ENCODE data around the gene NPM3. TPM values are rescaled to one million over a fixed set of nuclear protein-coding genes. Genes with fewer than 3 reads are reported as not detected.
A peak's percentile ranks its signal among the peaks of the same experiment; 100 is the strongest.
"Not testable (repeated sequence)": the region's sequence is repeated elsewhere in the genome, so short reads cannot be mapped to it uniquely, and the experiment has no call there.

The NPM3 gene
- total and polyA plus RNA-seq, 2 donors = 30.6 to 36.8 TPM

- Histone ChIP-seq H3K27ac (ENCODE audit: low read depth) (peak within 1 kb of the TSS; percentile 95), H3K4me1 (ENCODE audit: insufficient read depth) (no peaks in the 10 kb centered on the region), H3K36me3 (ENCODE audit: insufficient read depth) (no peaks in the 10 kb centered on the region), H3K4me3 (ENCODE audit: low read depth, low read length) (peak within 1 kb of the TSS; percentile 97)
- peak; percentile 98 for DNase-seq (ENCODE audit: extremely low spot score)
- under 1% methylated on average over 47 of the region's 47 CpGs for WGBS
Observed at GRCh38 chr10:101818119-101818871, 35.0 kb upstream of the NPM3 start, which contains the start of gene OGA. Gene OGA, minus strand, starts transcription at chr10:101818444. Its CDS starts 422 bp downstream, at chr10:101818022.

- peak overlapping the region; percentile 97 for H3K4me3 ChIP-seq (ENCODE audit: low read depth, low read length)
- H3K36me3 ChIP-seq (ENCODE audit: insufficient read depth) = no peaks in the 10 kb centered on the region
- WGBS = under 1% methylated on average over 44 of the region's 44 CpGs
- H3K4me1 ChIP-seq (ENCODE audit: insufficient read depth) = no peaks in the 10 kb centered on the region
- H3K27ac ChIP-seq (ENCODE audit: low read depth) = peak overlapping the region; percentile 95
- no peak for DNase-seq (ENCODE audit: extremely low spot score)
Observed at GRCh38 chr10:101817337-101818118, 34.3 kb upstream of the NPM3 start.

- Histone ChIP-seq H3K36me3 (ENCODE audit: insufficient read depth) (no peaks in the 10 kb centered on the region), H3K4me1 (ENCODE audit: insufficient read depth) (no peaks in the 10 kb centered on the region), H3K27ac (ENCODE audit: low read depth) (no peak overlapping the region), H3K4me3 (ENCODE audit: low read depth, low read length) (peak overlapping the region; percentile 97)
- WGBS = under 1% methylated on average over 14 of the region's 14 CpGs
- DNase-seq (ENCODE audit: extremely low spot score) = no peak
Observed at GRCh38 chr10:101816913-101817336, 33.7 kb upstream of the NPM3 start.

GRCh38 chr10:101816376-101816775 lies 33.1 kb upstream of the NPM3 start:
- DNase-seq (ENCODE audit: extremely low spot score) = no peak
- 1% methylated on average over 5 of the region's 5 CpGs for WGBS

GRCh38 chr10:101814466-101815071 lies 31.3 kb upstream of the NPM3 start:
- Histone ChIP-seq H3K4me3 (ENCODE audit: low read depth, low read length) (peak overlapping the region; percentile 29), H3K27ac (ENCODE audit: low read depth) (no peak overlapping the region), H3K4me1 (ENCODE audit: insufficient read depth) (no peaks in the 10 kb centered on the region), H3K36me3 (ENCODE audit: insufficient read depth) (no peaks in the 10 kb centered on the region)
- WGBS = 72% methylated on average over 8 of the region's 8 CpGs
- no peak for DNase-seq (ENCODE audit: extremely low spot score)

More at GRCh38 chr10:101816376-101816775, 33.1 kb upstream of the NPM3 start:
- no peaks in the 10 kb centered on the region for H3K4me1 ChIP-seq (ENCODE audit: insufficient read depth)
- H3K4me3 ChIP-seq (ENCODE audit: low read depth, low read length) = peak overlapping the region; percentile 97
- no peak overlapping the region for H3K27ac ChIP-seq (ENCODE audit: low read depth)
- no peaks in the 10 kb centered on the region for H3K36me3 ChIP-seq (ENCODE audit: insufficient read depth)

GRCh38 chr10:101812606-101813005 lies 29.4 kb upstream of the NPM3 start:
- Histone ChIP-seq H3K4me1 (ENCODE audit: insufficient read depth) (no peaks in the 10 kb centered on the region), H3K4me3 (ENCODE audit: low read depth, low read length) (no peak overlapping the region), H3K36me3 (ENCODE audit: insufficient read depth) (no peaks in the 10 kb centered on the region), H3K27ac (ENCODE audit: low read depth) (no peak overlapping the region)
- DNase-seq (ENCODE audit: extremely low spot score) = no peak
- WGBS = 74% methylated on average over 4 of the region's 4 CpGs

- H3K36me3 ChIP-seq (ENCODE audit: insufficient read depth) = peaks cover 2% of the 10 kb centered on the region
Observed at GRCh38 chr10:101807158-101807557, 23.9 kb upstream of the NPM3 start.

GRCh38 chr10:101803511-101803910 lies 20.3 kb upstream of the NPM3 start:
- Histone ChIP-seq H3K27ac (ENCODE audit: low read depth) (no peak overlapping the region), H3K4me3 (ENCODE audit: low read depth, low read length) (no peak overlapping the region), H3K4me1 (ENCODE audit: insufficient read depth) (no peaks in the 10 kb centered on the region), H3K36me3 (ENCODE audit: insufficient read depth) (peaks cover 7% of the 10 kb centered on the region)
- no peak for DNase-seq (ENCODE audit: extremely low spot score)
- WGBS = 59% methylated on average over 4 of the region's 4 CpGs

More at GRCh38 chr10:101807158-101807557, 23.9 kb upstream of the NPM3 start:
- Histone ChIP-seq H3K4me1 (ENCODE audit: insufficient read depth) (no peaks in the 10 kb centered on the region), H3K27ac (ENCODE audit: low read depth) (no peak overlapping the region), H3K4me3 (ENCODE audit: low read depth, low read length) (no peak overlapping the region)
- no peak for DNase-seq (ENCODE audit: extremely low spot score)
- WGBS = 84% methylated on average over 1 of the region's 1 CpG

- Histone ChIP-seq H3K4me1 (ENCODE audit: insufficient read depth) (no peaks in the 10 kb centered on the region), H3K27ac (ENCODE audit: low read depth) (no peak overlapping the region), H3K4me3 (ENCODE audit: low read depth, low read length) (no peak overlapping the region), H3K36me3 (ENCODE audit: insufficient read depth) (peaks cover 14% of the 10 kb centered on the region)
- 69% methylated on average over 4 of the region's 4 CpGs for WGBS
- DNase-seq (ENCODE audit: extremely low spot score) = no peak
Observed at GRCh38 chr10:101797403-101798059, 14.3 kb upstream of the NPM3 start.

- Histone ChIP-seq H3K4me1 (ENCODE audit: insufficient read depth) (no peaks in the 10 kb centered on the region), H3K27ac (ENCODE audit: low read depth) (no peak overlapping the region), H3K4me3 (ENCODE audit: low read depth, low read length) (no peak overlapping the region), H3K36me3 (ENCODE audit: insufficient read depth) (peaks cover 15% of the 10 kb centered on the region)
- DNase-seq (ENCODE audit: extremely low spot score) = no peak
- 98% methylated on average over 12 of the region's 12 CpGs for WGBS
Observed at GRCh38 chr10:101793526-101793925, 10.3 kb upstream of the NPM3 start.

GRCh38 chr10:101789686-101790085 lies 6.4 kb upstream of the NPM3 start:
- Histone ChIP-seq H3K27ac (ENCODE audit: low read depth) (no peak overlapping the region), H3K36me3 (ENCODE audit: insufficient read depth) (peaks cover 16% of the 10 kb centered on the region), H3K4me3 (ENCODE audit: low read depth, low read length) (no peak overlapping the region), H3K4me1 (ENCODE audit: insufficient read depth) (no peaks in the 10 kb centered on the region)
- 92% methylated on average over 7 of the region's 7 CpGs for WGBS
- no peak for DNase-seq (ENCODE audit: extremely low spot score)

- peaks cover 14% of the 10 kb centered on the region for H3K36me3 ChIP-seq (ENCODE audit: insufficient read depth)
- H3K27ac ChIP-seq (ENCODE audit: low read depth); DNase-seq (ENCODE audit: extremely low spot score); H3K4me3 ChIP-seq (ENCODE audit: low read depth, low read length); H3K4me1 ChIP-seq (ENCODE audit: insufficient read depth): not testable (repeated sequence)
- WGBS = 89% methylated on average over 9 of the region's 9 CpGs
Observed at GRCh38 chr10:101789231-101789630, 6.0 kb upstream of the NPM3 start.

GRCh38 chr10:101785801-101786200 lies 2.6 kb upstream of the NPM3 start:
- WGBS = 78% methylated on average over 2 of the region's 2 CpGs
- peaks cover under 1% of the 10 kb centered on the region for H3K4me1 ChIP-seq (ENCODE audit: insufficient read depth)
- DNase-seq (ENCODE audit: extremely low spot score) = no peak
- H3K27ac ChIP-seq (ENCODE audit: low read depth) = no peak overlapping the region
- peaks cover 6% of the 10 kb centered on the region for H3K36me3 ChIP-seq (ENCODE audit: insufficient read depth)
- H3K4me3 ChIP-seq (ENCODE audit: low read depth, low read length) = no peak overlapping the region
